HG03175 (cell line): ENCODE measurements around the gene ENGASE.
"Not testable (repeated sequence)": the region's sequence is repeated elsewhere in the genome, so short reads cannot be mapped to it uniquely, and the experiment has no call there.

ENCODE experiments used
- ATAC-seq: cut with Tn5 transposase; IDR thresholded peaks from one replicate; pipeline ENCODE4 v1.9.1; 2021; ENCODE audit warnings: mild to moderate bottlenecking, moderate library complexity; ENCODE audit not compliant: unreplicated experiment

ENGASE gene

DNA sequence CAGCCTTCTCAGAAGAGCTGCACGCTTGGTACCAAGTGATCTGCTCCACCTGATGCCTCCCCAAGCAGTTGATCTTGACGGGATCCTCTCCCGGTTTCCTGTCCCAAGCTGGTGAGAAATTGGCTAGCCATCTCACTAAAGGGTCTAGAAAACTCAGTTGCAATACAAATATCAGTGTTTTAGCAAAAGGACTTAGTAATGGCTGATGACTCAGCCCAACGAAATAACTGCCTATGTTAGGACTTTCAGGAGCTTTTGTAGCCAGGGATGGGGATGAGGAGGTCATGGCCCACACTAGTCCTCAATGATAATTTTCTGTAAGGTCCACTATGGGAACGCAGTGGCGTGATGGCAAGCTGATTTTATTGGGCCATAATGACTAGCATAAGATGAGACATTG lies 23.3 kb upstream of the ENGASE start:
- no peak for ATAC-seq

DNA sequence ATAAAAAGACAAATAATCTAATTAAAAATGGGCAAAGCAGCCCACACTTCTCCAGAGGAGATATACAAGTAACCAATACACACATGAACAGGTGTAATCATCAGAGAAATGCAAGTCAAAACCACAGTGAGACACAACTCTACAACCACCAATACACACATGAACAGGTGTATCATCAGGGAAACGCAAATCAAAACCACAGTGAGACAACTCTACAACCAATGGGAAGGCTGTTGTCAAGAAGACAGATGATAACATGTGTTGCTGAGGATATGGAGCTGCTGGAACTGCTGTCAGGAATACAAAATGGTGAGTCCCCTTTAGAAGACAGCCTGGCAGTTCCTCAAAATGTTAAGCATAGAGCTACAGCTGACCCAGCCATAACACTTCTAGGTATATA lies 22.5 kb upstream of the ENGASE start:
- no peak for ATAC-seq

DNA sequence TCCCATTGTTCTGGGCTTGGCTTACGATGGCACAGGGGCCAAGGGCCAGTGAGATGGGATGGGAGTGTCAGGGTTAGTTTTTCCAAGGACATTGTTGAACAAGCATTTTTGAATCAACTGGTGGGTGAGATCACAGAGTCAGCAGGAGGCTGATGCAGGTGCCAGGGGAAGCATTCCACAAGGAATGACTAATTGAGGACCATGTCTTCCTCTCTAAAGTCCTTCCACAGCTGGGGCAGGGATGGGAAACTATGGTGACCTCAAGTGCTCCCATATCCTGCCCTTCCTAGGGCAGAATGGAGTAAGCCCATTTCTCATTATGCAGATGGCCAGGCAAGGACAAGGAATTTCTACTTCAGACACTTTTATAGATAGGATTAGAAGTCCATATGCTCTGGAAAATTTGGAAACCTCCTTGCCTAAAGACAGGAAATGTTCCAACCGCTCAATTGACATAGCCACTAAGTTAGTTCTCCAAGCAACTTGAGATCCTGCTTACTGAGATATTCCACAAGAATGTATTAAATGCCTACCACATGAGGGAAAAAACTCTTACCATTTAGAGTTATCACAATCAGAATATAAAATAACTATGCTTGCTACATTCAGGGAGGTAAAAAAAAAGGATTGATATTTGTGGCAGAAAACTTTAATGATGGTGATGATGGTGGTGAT lies 21.2 kb upstream of the ENGASE start:
- no peak for ATAC-seq

DNA sequence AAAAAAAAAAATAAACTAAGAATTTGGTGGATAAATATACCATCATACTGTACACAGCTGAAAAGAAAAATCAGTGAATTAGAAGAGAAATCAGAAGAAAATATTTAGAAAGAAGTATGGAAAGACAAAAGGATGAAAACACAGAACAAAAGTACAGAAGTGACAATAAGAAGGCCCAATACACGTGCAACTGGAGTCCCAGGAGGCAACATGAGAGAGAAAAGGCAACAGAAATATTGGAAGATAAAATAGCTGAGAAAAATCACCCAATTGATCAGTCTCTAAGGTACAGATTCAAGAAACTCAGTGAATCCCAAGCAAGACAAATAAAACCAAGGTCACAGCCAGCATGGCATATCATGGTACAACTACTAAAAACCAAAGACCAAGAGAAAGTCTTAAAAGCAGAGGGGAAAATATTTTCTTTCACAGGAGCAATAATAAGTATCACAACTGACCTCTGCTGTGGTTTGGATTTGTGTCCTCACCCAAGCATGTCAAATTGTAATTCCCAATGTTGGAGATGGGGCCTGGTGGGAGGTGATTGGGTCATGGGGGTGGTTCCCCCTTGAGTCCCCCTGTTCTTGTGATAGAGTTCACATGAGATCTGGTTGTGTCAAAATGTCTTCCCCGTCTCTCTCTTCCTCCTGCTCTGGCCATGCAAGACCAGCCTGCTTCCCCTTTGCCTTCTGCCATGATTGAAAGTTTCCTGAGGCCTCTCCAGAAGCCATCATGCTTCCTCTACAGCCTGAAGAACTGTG lies 20.2 kb upstream of the ENGASE start:
- ATAC-seq = no peak

DNA sequence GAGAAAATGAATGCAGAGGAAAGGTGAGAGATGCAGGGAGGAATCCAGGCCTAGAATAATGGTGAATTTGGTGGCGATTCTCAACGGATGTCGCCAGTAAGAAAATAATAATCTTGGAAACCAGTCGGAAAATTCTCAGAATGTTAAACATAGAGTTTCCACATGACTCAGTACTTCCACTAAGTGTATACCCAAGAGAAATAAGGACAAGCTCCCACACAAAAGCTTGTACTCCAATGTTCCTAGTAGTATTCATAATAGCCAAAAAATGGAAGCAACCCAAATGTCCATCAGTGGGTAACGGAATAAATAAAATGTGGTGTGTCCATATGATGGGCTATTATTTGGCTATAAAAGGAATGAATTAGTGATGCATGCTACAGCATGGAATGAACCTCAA lies 19.4 kb upstream of the ENGASE start:
- no peak for ATAC-seq

DNA sequence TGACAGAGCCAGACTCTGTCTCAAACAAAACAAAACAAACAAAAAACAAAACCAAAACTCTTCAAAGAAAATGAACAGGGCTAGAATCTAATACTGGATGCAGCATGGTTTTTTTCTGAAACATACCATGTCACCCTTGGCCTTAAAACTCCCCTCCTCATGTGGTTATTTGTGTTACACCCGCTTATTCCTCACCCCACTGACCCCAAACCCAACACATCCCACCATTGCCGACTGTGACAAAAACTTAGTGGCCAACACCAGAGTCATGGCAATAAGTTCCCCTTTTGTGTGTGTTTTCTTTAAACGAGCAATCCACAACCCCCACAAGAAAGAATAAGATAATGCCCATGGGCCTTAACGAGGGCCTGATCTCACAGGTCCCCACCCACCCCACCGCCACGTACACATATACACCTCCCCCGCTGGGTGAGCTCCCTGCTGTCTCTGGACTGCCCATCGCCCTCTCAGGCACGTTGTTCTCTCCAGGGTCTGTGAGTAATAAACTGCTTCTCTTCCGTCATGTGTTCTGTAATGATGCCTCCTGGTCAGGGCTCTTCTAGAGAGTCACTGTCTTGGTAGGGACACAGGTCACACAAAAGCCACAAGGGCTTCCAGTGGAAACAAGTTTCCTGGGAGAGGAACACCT lies 16.8 kb upstream of the ENGASE start:
- ATAC-seq = no peak

DNA sequence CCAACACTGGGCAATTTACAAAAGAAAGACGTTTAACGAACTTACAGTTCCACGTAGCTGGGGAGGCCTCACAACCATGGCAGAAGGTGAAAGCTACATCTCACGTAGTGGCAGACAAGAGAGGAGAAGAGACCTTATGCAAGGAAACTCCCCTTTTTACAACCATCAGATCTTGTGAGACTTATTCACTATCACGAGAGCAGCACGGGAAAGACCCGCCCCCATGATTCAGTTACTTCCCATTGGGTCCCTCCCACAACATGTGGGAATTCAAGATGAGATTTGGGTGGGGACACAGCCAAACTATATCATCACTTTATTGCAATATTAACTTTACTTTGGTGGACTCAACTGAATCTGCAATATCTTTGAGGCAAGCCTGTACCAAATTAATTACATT lies 11.9 kb upstream of the ENGASE start:
- no peak for ATAC-seq

DNA sequence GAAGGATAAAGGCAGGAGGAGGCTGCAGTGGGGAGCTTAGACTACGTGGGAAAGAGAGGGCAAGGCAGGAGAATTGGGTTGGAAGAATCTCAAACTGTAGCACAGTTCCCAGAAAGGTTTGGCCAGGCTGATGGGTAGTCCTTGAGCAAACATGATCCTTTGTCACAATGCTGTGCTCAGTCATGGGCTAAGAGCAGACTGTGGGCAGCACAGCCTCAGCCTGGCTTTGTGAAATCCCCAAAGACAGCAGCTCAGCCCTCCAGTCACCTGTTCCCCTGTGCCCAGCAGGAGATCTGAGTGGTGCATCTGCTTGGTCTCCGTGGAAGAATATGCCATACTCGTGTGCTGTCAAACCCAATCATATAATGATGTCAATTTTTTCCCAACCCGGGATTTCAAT lies 10.6 kb upstream of the ENGASE start:
- ATAC-seq = no peak

DNA sequence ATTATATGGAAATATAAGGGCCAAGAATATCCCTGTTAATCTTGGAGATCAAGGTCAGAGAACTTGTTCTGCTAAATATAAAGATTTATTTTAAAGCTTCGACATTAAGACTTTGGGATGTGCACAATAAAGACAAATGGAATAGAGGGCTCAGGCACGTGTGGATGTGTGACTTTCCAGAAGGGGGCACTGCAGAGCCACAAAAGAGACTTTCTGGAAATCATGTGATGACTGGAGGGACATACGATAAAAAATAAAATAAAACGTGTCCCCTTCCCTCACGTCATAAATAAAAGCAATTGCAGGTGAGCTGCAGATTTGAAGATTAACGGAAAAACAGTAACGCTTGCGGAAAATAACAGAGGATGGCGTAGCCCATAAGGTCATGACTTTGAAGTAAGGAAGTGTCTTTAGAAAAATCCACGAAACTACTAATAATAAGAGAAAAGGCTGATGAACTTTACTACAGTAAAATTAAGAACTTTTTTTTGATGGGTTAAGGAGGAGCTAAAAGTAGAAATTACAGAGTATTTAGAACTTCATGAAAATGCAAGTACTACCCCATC lies 9.4 kb upstream of the ENGASE start:
- no peak for ATAC-seq

DNA sequence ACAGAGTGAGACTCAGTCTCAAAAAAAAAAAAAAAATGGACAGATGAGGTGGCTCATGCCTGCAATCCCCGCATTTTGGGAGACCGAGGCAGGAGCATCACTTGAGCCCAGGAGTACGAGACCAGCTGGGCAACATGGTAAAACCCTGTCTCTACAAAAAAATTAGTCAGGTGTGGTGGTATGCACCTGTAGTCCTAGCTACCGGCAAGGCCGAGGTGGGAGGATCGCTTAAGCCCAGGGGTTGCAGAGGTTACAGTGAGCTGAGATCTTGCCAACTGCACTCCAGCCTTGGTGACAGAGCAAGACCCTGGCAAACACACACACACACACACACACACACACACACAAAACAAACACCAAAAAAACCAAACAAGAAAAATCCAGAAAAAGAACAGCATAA lies 7.7 kb upstream of the ENGASE start:
- no peak for ATAC-seq

DNA sequence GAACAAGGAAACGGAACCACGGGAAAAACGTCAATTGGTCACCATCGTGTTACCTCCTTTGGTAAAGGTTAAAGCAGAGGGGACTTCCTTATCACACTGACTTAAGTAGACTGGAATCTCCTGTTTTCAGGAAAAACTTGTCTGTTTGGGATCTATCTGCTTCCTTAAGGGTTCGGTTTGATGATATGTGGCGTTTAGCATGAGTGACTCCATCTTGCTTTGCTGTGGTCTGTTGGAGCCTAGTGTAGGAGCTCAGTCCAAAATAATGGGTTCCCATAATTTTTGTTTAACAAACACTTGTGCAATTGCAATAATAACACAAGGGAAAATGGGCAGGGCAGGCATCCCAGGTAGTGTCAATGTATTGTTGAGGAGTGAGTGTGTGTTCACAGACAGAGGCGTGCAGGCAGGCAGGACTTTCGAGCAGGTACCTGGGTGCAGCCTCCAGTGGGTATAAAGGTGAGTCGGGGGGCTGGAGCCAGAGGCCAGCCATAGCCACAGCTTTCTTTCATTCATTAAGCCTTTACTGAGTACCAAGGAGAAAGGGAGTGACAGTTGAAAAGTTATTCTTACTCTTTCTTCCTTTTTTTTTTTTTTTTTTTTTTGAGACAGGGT lies 4.3 kb upstream of the ENGASE start:
- ATAC-seq = no peak

DNA sequence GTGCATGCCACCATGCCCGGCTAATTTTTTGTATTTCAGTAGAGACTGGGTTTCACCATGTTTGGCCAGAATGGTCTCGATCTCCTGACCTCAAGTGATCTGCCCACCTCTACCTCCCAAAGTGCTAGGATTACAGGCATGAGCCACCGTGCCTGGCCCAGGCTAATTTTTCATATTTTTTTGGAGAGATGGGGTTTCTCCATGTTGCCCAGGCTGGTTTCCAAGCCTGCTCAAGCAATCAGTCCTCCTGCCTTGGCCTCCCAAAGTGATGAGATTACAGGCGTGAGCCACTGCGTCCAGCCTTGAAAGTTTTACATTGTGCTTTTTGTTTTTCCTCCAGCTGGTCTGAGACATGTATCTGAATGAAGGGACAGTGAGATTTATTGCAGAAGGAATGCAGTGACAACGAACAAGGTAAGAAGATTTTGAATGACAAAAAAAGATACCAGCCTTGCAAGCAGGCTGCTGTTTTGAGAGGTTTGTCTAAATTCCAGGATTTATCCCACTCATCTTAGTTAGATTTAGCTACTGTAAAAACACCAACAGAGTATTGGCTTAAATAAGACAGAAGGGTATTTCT lies 3.4 kb upstream of the ENGASE start:
- no peak for ATAC-seq

DNA sequence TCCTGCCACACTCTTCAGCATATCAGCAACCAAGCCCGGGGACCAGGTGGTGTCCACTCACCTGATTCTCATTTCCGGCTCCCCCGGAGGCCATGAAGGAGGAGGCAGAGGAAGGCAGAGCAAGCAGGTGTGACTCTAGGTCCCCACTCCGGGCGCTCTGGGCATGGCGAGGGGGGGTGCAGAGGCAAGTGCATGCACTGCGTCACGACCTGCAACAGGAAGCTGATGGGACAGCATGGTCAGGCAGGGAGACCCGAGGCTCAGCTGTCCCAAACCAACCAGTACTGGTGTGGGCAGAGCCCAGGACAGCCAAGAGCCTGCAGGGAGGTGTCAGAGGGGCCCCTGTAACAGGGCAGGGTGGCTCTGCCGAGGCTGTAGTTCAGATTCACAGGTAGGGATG lies 2.1 kb upstream of the ENGASE start:
- no peak for ATAC-seq

DNA sequence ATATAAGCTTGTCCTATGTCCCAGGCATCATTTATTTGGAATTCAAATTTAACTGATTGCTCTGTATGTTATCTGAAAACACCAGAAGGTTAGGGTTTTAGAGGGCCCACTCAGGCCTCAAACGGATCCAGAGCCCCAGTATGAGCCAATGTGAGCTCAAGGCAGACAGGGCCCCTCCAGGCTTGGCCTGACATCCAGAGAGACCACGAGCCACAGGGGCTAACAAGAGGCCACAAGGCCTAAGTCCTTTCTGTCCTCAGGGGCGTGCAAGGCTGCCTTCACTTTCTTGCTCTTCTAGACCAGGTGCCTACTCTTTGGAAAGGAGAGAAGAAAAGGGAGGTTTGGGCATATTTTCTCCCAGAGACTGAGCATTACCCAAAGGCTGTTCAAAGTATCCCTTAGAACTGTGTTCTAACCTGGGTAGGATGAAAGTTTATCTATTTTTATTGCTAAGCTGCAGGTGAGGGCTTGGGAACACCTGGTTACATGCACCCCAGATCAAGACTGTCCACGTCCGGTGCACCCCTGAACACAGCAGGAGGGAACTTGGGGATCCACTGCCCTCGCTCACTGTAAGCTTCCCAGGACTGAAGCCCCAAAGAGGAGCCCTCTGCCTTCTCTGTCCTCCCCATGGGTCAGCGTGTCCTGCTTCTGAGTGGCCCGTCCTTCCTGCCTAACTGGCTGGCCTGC lies 1.5 kb upstream of the ENGASE start:
- no peak for ATAC-seq

DNA sequence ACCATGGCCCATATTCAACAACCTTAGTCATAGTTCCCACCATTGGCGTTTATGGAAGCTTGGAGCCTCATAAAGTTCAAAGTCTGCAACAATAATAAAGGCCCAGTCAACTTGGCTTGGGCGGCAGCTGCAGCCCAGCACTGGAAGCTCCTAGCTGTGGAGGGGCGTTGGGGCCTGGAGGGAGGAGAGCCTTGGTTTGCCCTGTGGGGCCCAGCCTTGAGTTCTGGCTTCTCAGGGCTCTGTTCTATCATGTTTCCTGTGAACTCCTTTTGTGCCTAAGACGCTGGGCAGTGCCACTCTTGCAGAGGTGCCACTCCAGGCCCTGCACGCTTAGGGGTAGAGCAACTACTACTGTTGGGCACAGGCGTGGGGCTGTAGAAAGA lies 927 bp upstream of the ENGASE start:
- no peak for ATAC-seq

DNA sequence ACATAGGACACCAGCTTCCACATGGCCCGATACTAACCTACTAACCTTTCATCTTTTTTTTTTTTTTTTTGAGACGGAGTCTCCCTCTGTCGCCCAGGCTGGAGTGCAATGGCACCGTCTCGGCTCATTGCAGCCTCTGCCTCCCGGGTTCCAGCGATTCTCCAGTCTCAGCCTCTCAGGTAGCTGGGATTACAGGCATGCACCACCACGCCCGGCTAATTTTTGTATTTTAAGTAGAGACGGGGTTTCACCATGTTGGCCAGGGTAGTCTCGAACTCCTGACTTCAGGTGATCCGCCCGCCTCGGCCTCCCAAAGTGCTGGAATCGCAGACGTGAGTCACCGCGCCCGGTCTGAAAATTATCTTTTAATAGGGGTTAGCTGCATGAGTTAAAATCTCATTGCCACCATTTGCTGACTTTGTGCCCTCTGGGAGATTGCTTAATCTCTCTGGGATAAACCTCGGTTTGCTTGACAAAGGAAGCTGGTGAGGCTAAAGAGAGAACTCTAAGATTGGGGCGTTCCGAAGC lies 439 bp upstream of the ENGASE start:
- not testable (repeated sequence) for ATAC-seq

DNA sequence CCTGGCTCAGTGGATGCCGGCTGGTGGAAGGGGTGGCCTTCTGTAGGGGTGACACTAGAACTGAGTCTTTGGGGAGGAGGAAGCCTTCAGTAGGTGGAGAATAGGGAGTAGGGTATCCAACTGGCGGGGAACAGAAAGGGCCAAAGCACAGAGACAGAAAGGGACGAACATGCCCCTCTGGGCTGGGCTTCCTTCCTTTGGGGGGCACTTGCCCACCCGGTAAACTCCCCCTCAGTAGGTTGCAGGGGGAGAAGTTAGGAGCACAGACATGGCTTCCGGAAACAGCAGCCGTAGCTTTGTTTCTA lies 774 bp downstream of the ENGASE start:
- ATAC-seq = peak; percentile 8

DNA sequence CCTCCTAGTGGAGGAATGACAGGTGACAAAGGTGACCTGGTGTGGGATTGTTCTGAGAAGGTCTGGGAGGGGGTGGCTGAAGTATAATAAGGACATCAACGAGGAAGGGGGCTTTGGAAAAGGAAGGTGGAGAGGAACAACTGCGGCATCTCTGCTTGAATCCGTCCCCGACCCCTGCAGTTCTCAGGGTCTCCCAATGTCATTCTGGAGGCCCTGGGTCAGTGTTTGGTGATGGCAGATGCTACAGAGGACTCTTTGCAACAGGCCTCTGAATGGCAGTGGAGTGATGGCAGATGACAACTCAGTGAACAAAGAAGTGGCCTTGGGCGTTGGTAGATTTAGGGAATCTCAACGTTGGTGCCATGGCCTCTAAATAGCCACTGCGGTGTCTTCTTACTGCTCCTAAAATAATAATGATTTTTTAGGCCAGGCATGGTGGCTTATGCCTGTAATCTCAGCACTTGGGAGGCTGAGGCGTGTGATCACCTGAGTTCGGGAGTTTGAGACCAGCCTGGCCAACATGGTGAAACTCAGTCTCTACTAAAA lies 1.3 kb downstream of the ENGASE start:
- no peak for ATAC-seq

DNA sequence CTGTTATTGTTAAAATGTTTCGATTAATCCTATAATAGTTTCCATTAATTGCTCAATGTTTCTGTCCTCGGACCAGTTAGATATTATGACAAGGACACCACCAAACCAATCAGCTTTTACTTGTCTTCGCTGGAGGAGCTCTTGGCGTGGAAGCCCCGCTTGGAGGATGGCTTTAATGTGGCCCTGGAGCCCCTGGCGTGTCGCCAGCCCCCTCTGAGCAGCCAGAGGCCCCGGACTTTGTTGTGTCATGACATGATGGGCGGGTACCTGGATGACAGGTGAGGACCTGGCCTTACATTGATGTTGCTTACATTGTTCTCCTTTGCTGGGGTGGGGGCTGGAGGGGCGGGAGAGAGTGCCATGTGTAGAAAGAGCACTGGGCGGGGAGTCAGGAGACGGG lies 3.0 kb downstream of the ENGASE start:
- ATAC-seq = no peak

DNA sequence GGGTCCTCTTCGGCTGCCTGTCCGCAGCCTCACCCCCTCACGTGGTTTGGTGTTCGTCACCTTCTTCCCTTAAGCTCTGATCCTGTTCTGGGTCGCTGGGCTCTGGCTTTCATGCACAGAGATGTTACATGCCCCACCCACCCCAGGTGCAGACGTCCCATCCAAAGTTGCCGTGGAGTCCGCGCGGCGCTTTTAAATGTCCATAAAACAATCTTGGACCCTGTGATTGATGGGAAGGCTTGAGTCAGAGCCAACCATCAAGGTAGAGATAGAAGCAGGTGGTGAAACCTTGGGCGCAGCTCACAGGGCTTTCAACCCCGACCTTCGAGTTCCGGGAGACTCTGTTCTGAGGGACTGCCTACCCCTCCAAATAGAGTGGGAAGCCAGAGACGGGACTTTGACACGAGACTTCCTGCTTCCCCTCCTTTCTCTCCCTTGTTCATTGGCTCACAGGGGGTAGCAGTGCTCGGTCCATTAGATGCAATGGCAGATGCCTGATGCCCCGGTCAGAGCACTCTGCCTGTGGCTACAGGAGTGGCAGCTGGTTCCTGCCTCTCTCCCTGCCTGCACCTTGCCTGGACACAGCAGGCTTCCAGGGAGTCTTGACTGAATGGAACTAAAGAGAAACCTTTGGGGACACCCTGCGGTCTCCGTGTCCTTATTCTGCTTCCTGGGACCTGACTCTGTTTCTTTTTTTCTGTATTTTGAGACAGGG lies 4.0 kb downstream of the ENGASE start:
- no peak for ATAC-seq
